GM21576 (cell line): Measurements from ENCODE around the gene GATC.
"Not testable (repeated sequence)": the region's sequence is repeated elsewhere in the genome, so short reads cannot be mapped to it uniquely, and the experiment has no call there.

Source experiments
- ATAC-seq: cut with Tn5 transposase; IDR thresholded peaks from one replicate; pipeline ENCODE4 v1.9.1; 2021; ENCODE audit warnings: mild to moderate bottlenecking, moderate library complexity; ENCODE audit not compliant: unreplicated experiment

Gene GATC

GRCh38 chr12:120432772-120433525 is 13.3 kb upstream of the GATC start:
- no peak for ATAC-seq

- ATAC-seq, result peak; percentile 91
These were observed 8.3 kb upstream of the GATC start, which contains the start of gene COX6A1 for GRCh38 chr12:120437735-120438494. Gene COX6A1, plus strand, starts transcription at chr12:120438113. Its CDS starts 14 bp downstream, at chr12:120438127.

GRCh38 chr12:120438495-120439198 is 7.6 kb upstream of the GATC start:
- no peak for ATAC-seq

GRCh38 chr12:120439646-120440247 is 6.5 kb upstream of the GATC start:
- ATAC-seq, result no peak

GRCh38 chr12:120444676-120445075 is 1.6 kb upstream of the GATC start:
- no peak for ATAC-seq

- ATAC-seq, result not testable (repeated sequence)
These were observed 567 bp downstream of the GATC start for GRCh38 chr12:120446844-120447178.

GRCh38 chr12:120447992-120448391 is 1.7 kb downstream of the GATC start:
- ATAC-seq, result no peak

GRCh38 chr12:120452524-120452923 is 6.3 kb downstream of the GATC start:
- ATAC-seq, result not testable (repeated sequence)

GRCh38 chr12:120453060-120453750 is 7.0 kb downstream of the GATC start:
- no peak for ATAC-seq

GRCh38 chr12:120453977-120454376 is 7.7 kb downstream of the GATC start:
- ATAC-seq, result no peak

- ATAC-seq, result no peak
These were observed 9.1 kb downstream of the GATC start for GRCh38 chr12:120455302-120455701.

GRCh38 chr12:120457133-120457532 is 10.9 kb downstream of the GATC start:
- ATAC-seq, result no peak

- no peak for ATAC-seq
These were observed 13.9 kb downstream of the GATC start for GRCh38 chr12:120460157-120460556.

GRCh38 chr12:120462099-120462640 is 15.9 kb downstream of the GATC start:
- ATAC-seq, result no peak

GRCh38 chr12:120463712-120464111 is 17.5 kb downstream of the GATC start:
- ATAC-seq, result no peak

- ATAC-seq, result no peak
These were observed 19.5 kb downstream of the GATC start for GRCh38 chr12:120465756-120466155.

- no peak for ATAC-seq
These were observed 20.5 kb downstream of the GATC start for GRCh38 chr12:120466560-120467315.

GRCh38 chr12:120467439-120467838 is 21.2 kb downstream of the GATC start:
- ATAC-seq, result no peak

- ATAC-seq, result no peak
These were observed 22.1 kb downstream of the GATC start for GRCh38 chr12:120468325-120468820.
